ENCODE data around the gene POT1.

GRCh38 chr7:124896001-124896400 lies 33.6 kb downstream of the POT1 start:
- TF ChIP-seq CTCF (conservative IDR thresholded peaks at IDR 0.05) (no peak), ZFX (IDR thresholded peaks at IDR 0.05) (no peak)

All from C4-2B (cell line).